Mucosa of descending colon (tissue), 3 donors: ENCODE measurements around the gene C18orf54. TPM values are rescaled to one million over a fixed set of nuclear protein-coding genes. Genes with fewer than 3 reads are reported as not detected.
"Not testable (repeated sequence)": the region's sequence is repeated elsewhere in the genome, so short reads cannot be mapped to it uniquely, and the experiment has no call there.

Source experiments
- ATAC-seq: fragments of 200-7000 bp; cut with Tn5 transposase; one replicate; pipeline ENCODE4 v1.9.1; 2020; ENCODE audit warnings: mild to moderate bottlenecking, moderate library complexity
- DNase-seq, 3 donors: peaks; one replicate each; pipeline ENCODE4 v3.0.0-alpha.2; 2020
- H3K36me3 ChIP-seq: fragments of 200-600 bp; one replicate; pipeline ENCODE4 v1.8.0; 2021; ENCODE audit warnings: low read depth, mild to moderate bottlenecking
- H3K4me1 ChIP-seq: fragments of 200-600 bp; one replicate; pipeline ENCODE4 v1.8.0; 2021; ENCODE audit warnings: low read depth, mild to moderate bottlenecking
- H3K4me3 ChIP-seq: fragments of 200-600 bp; one replicate; pipeline ENCODE4 v1.8.0; 2021; ENCODE audit warnings: mild to moderate bottlenecking
- H3K9me3 ChIP-seq: fragments of 200-600 bp; one replicate; pipeline ENCODE4 v1.8.0; 2021; ENCODE audit warnings: mild to moderate bottlenecking
- intact Hi-C, 2 donors: fragments of 100-400 bp; cut with DNase I in 1 of 2; cut with micrococcal nuclease in 1 of 2; formaldehyde crosslinking; loops; one replicate each; pipeline versions ENCODE4 v1.11.0 to v1.11.1; 2022; cut with DNase I, micrococcal nuclease
- total RNA-seq, 3 donors: library from RNA; stranded (reverse); fragmentation: NEBNext Ultra II Directional in 2 of 3; extraction: Animal tissue kit (Norgen Biotek cat#: 25700) in 2 of 3; gene quantifications; one replicate each; pipeline versions ENCODE4 v1.2.1 to v1.2.4, GENCODE V29; 2021 to 2023
- TF ChIP-seq, protein P1 (sequence below): fragments of 200-600 bp; IDR thresholded peaks from one replicate; pipeline ENCODE4 v1.8.0; 2022; ENCODE audit warnings: antibody characterized with exemption, mild to moderate bottlenecking
- donor health status: DM: no; HTN: no; CAD: no; lungs with moderate emphysema.
- donor health status: DM: no; HTN: no; CAD: no.
- donor health status: DM: no; HTN: yes; CAD: no.

C18orf54 gene
- total RNA-seq, 3 donors from 2014 or later, result 2.1 to 3.7 (median 3.1) TPM

DNA sequence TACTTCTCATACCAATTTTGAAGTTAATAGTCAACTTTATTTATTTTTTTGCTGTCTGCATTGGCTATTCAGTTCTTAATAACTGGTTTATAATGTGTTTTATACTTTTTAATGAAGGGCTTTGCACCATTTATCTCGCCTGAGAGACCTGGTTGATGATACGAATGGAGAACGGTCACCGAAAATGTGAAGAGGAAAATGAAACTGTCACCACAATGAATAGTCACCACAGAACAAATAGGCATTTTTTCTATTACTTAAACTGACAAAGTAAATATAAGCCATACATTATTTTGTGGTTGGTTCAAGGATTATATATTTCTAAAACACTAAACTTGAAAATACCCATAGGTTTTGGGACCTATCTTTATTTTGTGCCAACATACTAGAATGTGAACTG lies 20.4 kb downstream of the C18orf54 start:
- H3K4me1 ChIP-seq, result no peaks in the 10 kb centered on the region
- DNase-seq, result no peak
- H3K4me3 ChIP-seq, result no peak overlapping the region
- H3K36me3 ChIP-seq, result no peaks in the 10 kb centered on the region
- ATAC-seq, result no peak
- intact Hi-C loops, result no loop called here
- no peaks in the 10 kb centered on the region for H3K9me3 ChIP-seq
- TF ChIP-seq, protein P1, sequence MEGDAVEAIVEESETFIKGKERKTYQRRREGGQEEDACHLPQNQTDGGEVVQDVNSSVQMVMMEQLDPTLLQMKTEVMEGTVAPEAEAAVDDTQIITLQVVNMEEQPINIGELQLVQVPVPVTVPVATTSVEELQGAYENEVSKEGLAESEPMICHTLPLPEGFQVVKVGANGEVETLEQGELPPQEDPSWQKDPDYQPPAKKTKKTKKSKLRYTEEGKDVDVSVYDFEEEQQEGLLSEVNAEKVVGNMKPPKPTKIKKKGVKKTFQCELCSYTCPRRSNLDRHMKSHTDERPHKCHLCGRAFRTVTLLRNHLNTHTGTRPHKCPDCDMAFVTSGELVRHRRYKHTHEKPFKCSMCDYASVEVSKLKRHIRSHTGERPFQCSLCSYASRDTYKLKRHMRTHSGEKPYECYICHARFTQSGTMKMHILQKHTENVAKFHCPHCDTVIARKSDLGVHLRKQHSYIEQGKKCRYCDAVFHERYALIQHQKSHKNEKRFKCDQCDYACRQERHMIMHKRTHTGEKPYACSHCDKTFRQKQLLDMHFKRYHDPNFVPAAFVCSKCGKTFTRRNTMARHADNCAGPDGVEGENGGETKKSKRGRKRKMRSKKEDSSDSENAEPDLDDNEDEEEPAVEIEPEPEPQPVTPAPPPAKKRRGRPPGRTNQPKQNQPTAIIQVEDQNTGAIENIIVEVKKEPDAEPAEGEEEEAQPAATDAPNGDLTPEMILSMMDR, result no peak

DNA sequence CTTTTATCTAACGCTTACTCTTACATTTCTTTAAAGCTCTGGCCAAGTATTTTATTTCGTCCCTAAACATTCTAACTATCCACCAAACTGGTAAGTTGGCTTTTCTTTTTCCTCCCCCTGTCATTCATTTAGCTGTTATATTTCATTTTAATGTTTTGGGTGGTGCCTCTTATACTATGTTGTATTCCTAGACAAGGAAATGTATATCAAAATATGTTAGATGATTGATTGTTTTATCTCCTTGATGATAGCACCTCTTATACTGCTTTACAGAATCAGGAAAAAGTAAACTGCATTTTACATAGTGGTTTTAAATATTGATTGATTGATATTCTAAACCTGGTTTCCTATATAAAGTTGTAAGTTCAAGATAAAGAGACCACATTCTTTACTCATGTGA lies 23.9 kb downstream of the C18orf54 start:
- DNase-seq (no peak), ATAC-seq (peak; percentile 57)
- TF ChIP-seq, protein P1, result no peak
- intact Hi-C loops, result no loop called here
- no peaks in the 10 kb centered on the region for H3K9me3 ChIP-seq
- no peaks in the 10 kb centered on the region for H3K36me3 ChIP-seq
- no peak overlapping the region for H3K4me3 ChIP-seq
- no peaks in the 10 kb centered on the region for H3K4me1 ChIP-seq

DNA sequence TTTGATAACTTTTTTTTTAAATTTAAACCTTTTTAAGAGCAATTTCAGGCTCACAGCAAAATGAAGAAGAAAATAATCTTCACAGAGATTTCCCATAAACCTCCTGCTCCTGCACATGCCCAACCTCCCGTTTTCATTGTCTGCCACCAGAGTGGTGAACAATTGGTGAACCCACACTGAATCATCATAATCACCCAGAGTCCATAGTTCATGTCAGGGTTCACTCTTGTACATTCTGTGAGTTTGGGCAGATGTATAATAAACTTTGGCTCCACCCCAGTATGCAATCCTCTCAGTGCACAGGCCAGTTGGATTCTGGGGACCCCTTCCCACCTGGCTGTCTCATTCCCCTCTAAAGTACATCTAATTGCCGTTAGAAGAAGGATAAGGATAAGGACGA lies 24.4 kb downstream of the C18orf54 start:
- ATAC-seq (peak; percentile 96), DNase-seq (no peak)
- intact Hi-C loops, result no loop called here
- no peaks in the 10 kb centered on the region for H3K9me3 ChIP-seq
- H3K4me3 ChIP-seq, result no peak overlapping the region
- TF ChIP-seq, protein P1, result no peak
- no peaks in the 10 kb centered on the region for H3K4me1 ChIP-seq
- no peaks in the 10 kb centered on the region for H3K36me3 ChIP-seq

DNA sequence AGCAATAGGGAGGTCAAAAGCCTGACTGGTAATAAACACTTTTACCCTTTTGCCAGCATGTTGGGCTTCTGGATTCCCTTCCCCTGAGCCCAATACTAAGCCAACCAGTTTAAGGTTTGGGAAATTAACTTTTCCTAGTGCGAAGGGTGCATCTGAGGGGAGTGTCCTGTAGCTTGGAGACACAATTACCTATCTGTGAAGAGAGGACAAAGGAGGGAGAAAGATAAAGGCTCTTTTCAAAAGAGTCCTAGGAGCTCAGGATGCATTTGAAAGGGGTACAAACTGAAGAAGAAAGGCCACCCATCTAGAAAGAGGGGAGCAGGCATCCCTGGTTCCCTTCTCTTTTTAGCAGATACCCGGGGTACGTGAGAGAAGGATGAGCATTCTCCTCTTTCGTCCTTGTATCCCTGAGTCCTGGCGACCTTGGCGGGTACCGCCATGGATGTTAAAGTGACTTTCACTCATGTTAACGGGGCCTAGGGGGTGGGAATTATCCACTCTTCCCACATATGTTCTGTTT lies 25.1 kb downstream of the C18orf54 start:
- ATAC-seq (no peak), DNase-seq (no peak)
- no peaks in the 10 kb centered on the region for H3K4me1 ChIP-seq
- no peak overlapping the region for H3K4me3 ChIP-seq
- no peaks in the 10 kb centered on the region for H3K36me3 ChIP-seq
- TF ChIP-seq, protein P1, result no peak
- intact Hi-C loops, result no loop called here
- no peaks in the 10 kb centered on the region for H3K9me3 ChIP-seq

DNA sequence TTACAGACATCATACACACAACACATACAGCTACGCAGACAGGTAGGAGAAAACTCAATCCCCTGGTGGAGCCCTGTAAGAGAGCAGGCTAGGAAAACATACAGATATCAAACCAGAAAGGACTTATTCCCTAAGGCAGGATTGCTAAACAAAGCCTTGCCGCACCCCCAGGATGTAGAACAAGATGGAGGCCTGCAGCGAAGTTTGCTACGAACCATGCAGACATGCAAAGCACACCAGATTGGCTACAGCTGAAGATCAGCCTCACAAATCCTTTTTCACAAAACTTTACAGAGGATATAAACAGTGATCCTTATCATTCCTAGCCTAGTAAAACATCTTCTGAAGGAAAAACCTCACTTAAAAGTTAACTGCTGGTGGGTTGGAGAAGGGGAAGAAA lies 28.3 kb downstream of the C18orf54 start:
- intact Hi-C loops, result no loop called here
- Histone ChIP-seq H3K9me3 (no peaks in the 10 kb centered on the region), H3K36me3 (no peaks in the 10 kb centered on the region), H3K4me1 (no peaks in the 10 kb centered on the region), H3K4me3 (no peak overlapping the region)
- DNase-seq, result no peak
- ATAC-seq, result no peak
- TF ChIP-seq, protein P1, result no peak

DNA sequence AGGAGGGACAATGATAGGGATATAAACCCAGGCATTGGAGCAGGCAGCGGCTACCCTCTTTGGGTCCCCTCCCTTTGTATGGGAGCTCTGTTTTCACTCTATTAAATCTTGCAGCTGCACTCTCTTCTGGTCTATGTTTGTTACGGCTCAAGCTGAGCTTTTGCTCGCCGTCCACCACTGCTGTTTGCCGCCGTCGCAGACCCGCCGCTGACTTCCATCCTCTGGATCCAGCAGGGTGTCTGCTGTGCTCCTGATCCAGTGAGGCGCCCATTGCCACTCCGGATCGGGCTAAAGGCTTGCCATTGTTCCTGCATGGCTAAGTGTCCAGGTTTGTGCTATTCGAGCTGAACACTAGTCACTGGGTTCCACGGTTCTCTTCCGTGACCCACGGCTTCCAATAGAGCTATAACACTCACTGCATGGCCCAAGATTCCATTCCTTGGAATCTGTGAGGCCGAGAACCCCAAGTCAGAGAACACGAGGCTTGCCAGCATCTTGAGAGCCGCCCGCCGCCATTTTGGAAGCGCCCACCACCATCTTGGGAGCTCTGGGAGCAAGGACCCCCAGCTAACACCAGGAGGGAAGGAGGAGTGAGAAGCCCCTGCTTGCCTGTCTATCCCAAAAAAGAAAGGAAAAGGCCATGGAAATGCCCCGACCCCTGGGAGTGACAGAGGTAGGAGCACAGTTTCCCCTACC lies 29.2 kb downstream of the C18orf54 start:
- H3K9me3 ChIP-seq, DNase-seq, H3K4me1 ChIP-seq, intact Hi-C loops, H3K4me3 ChIP-seq, ATAC-seq, H3K36me3 ChIP-seq: not testable (repeated sequence)
